ENCODE data around the gene CDKAL1. TPM values are rescaled to one million over a fixed set of nuclear protein-coding genes. Genes with fewer than 3 reads are reported as not detected.

The CDKAL1 gene
- total and polyA plus RNA-seq, 2 experiments from 2014 or later, result 14.4 to 19.5 TPM

DNA sequence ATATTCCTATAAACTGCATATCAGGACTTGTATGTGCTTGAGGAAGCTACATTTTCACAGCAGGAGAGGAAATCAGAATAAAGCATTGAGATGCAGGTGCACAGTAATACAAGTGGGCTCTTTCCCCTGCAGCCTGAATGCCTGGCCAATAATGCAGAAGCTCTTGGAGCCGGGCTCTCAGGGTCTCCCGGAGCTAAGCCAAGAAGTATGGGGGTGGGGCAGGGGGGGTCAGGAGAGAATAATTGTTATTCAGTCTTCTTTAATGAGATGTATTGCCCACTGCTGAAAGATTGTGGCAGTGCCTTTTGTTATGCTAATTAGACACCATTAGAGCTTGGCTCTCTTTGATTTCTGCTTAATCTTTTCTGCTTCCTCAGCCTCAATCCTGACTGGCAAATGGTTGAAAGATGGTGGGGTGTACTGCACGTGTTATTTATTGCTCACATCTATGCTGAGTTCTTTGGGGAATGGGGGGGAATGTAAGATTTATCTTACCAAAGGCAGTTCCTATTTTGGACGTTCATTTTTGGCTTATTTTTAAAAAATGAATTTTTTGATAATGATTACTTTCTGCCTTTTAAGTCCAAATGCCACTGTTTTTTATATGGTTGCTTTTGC, 651.7 kb downstream of the CDKAL1 start:
- Histone ChIP-seq H3K4me2 (no peak overlapping the region), H4K20me1 (ENCODE audit: insufficient read depth, poor library complexity, severe bottlenecking) (no peaks in the 10 kb centered on the region), H2AFZ (no peak overlapping the region), H3K27me3 (no peaks in the 10 kb centered on the region), H3K9me2 (replicated peaks; ENCODE audit: insufficient read depth) (no peaks in the 10 kb centered on the region), H3K79me2 (no peaks in the 10 kb centered on the region), H3K9me3 (ENCODE audit: low read depth) (no peaks in the 10 kb centered on the region), H3K4me1 (ENCODE audit: insufficient read depth) (no peaks in the 10 kb centered on the region), H3K4me3 (no peak overlapping the region), H3K27ac (no peak overlapping the region), H3K36me3 (replicated peaks; ENCODE audit: insufficient read depth, low read depth) (no peaks in the 10 kb centered on the region)
- TF ChIP-seq EZH2 (IDR thresholded peaks at IDR 0.05; ENCODE audit: borderline replicate concordance) (no peak), EZH2phosphoT487 (IDR thresholded peaks at IDR 0.05; ENCODE audit: low read depth, severe bottlenecking, unreplicated experiment) (no peak), CTCF (IDR thresholded peaks at IDR 0.05; ENCODE audit: poor library complexity) (no peak)
- DNase-seq (ENCODE audit: low spot score), result no peak
- 41% methylated on average over 4 of the region's 4 CpGs for WGBS (ENCODE audit: low lambda C conversion rate, missing lambda C conversion rate)

GRCh38 chr6:21186479-21187055, 652.3 kb downstream of the CDKAL1 start:
- Histone ChIP-seq H3K4me2 (no peak overlapping the region), H4K20me1 (ENCODE audit: insufficient read depth, poor library complexity, severe bottlenecking) (no peaks in the 10 kb centered on the region), H3K27ac (no peak overlapping the region), H3K36me3 (replicated peaks; ENCODE audit: insufficient read depth, low read depth) (no peaks in the 10 kb centered on the region), H3K27me3 (no peaks in the 10 kb centered on the region), H3K4me1 (ENCODE audit: insufficient read depth) (no peaks in the 10 kb centered on the region), H2AFZ (no peak overlapping the region), H3K4me3 (no peak overlapping the region), H3K9me3 (ENCODE audit: low read depth) (no peaks in the 10 kb centered on the region), H3K79me2 (no peaks in the 10 kb centered on the region), H3K9me2 (replicated peaks; ENCODE audit: insufficient read depth) (no peaks in the 10 kb centered on the region)
- WGBS (ENCODE audit: low lambda C conversion rate, missing lambda C conversion rate), result 45% methylated on average over 2 of the region's 2 CpGs
- TF ChIP-seq EZH2 (IDR thresholded peaks at IDR 0.05; ENCODE audit: borderline replicate concordance) (no peak), EZH2phosphoT487 (IDR thresholded peaks at IDR 0.05; ENCODE audit: low read depth, severe bottlenecking, unreplicated experiment) (no peak), CTCF (IDR thresholded peaks at IDR 0.05; ENCODE audit: poor library complexity) (no peak)
- no peak for DNase-seq (ENCODE audit: low spot score)

DNA sequence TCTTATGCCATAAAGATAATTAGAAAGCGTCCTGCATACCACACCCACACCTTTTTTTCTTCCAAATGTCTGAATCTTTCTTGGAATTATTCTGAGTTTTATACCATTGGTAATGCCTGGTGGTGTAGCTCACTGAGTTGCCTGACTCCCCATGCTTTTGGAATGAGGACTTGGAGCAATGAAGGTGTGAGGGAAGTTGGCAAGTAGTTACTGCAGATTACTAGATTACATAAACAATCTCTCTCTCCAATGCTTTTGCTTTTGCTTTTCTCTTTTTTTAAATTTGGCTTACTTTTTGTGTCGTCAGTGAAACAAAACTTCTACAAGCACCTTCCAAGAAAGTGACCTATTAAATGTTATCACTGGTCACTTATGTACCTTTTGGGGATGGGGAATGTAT, 653.2 kb downstream of the CDKAL1 start:
- H2AFZ ChIP-seq, result no peak overlapping the region
- H4K20me1 ChIP-seq (ENCODE audit: insufficient read depth, poor library complexity, severe bottlenecking), result no peaks in the 10 kb centered on the region
- 100% methylated on average over 2 of the region's 2 CpGs for WGBS (ENCODE audit: low lambda C conversion rate, missing lambda C conversion rate)
- no peaks in the 10 kb centered on the region for H3K9me3 ChIP-seq (ENCODE audit: low read depth)
- no peak overlapping the region for H3K27ac ChIP-seq
- H3K36me3 ChIP-seq (replicated peaks; ENCODE audit: insufficient read depth, low read depth), result no peaks in the 10 kb centered on the region
- H3K4me1 ChIP-seq (ENCODE audit: insufficient read depth), result no peaks in the 10 kb centered on the region
- no peak overlapping the region for H3K4me2 ChIP-seq
- TF ChIP-seq EZH2phosphoT487 (IDR thresholded peaks at IDR 0.05; ENCODE audit: low read depth, severe bottlenecking, unreplicated experiment) (no peak), CTCF (IDR thresholded peaks at IDR 0.05; ENCODE audit: poor library complexity) (no peak), EZH2 (IDR thresholded peaks at IDR 0.05; ENCODE audit: borderline replicate concordance) (no peak)
- no peaks in the 10 kb centered on the region for H3K79me2 ChIP-seq
- H3K27me3 ChIP-seq, result no peaks in the 10 kb centered on the region
- no peaks in the 10 kb centered on the region for H3K9me2 ChIP-seq (replicated peaks; ENCODE audit: insufficient read depth)
- no peak overlapping the region for H3K4me3 ChIP-seq
- DNase-seq (ENCODE audit: low spot score), result no peak

Measured in hepatocyte (in vitro differentiated cells).